HepG2 (cell line): Measurements from ENCODE around the gene YEATS4. TPM values are rescaled to one million over a fixed set of nuclear protein-coding genes. Genes with fewer than 3 reads are reported as not detected.
A peak's percentile ranks its signal among the peaks of the same experiment; 100 is the strongest.

ENCODE experiments used
- ARNTL ChIP-seq: sonication (generic); formaldehyde crosslinking; IDR thresholded peaks from 2 replicates; pipeline ENCODE4 v1.4.0; 2020; ENCODE audit warnings: mild to moderate bottlenecking, missing genetic modification reagents
- ERF ChIP-seq: IDR thresholded peaks from 2 replicates; pipeline ENCODE4 v1.6.1; 2018; ENCODE audit warnings: missing biosample characterization, missing genetic modification reagents
- GABPA ChIP-seq, 2 experiments: IDR thresholded peaks; 2 replicates each; pipeline ENCODE4 v1.6.1; 2011 to 2016; ENCODE audit warnings: low read depth in 2 of 2, low read length in 1 of 2, missing biosample characterization in 1 of 2, missing genetic modification characterization in 1 of 2
- GFI1 ChIP-seq: sonication (generic); formaldehyde crosslinking; IDR thresholded peaks from 2 replicates; pipeline ENCODE4 v1.5.0; 2020; ENCODE audit warnings: missing genetic modification reagents, mild to moderate bottlenecking, borderline replicate concordance
- GZF1 ChIP-seq: sonication (generic); formaldehyde crosslinking; IDR thresholded peaks from 2 replicates; pipeline ENCODE4 v1.5.1; 2020; ENCODE audit warnings: mild to moderate bottlenecking, missing genetic modification reagents
- HNF4A ChIP-seq: sonication (generic); formaldehyde crosslinking; IDR thresholded peaks from 2 replicates; pipeline ENCODE4 v1.4.0; 2020; ENCODE audit warnings: missing genetic modification reagents
- HOXA9 ChIP-seq: sonication (generic); formaldehyde crosslinking; IDR thresholded peaks from 2 replicates; pipeline ENCODE4 v1.8.1; 2022; ENCODE audit warnings: missing genetic modification reagents, mild to moderate bottlenecking, moderate library complexity, borderline replicate concordance
- IKZF4 ChIP-seq: sonication (generic); formaldehyde crosslinking; IDR thresholded peaks from 2 replicates; pipeline ENCODE4 v1.5.1; 2020; ENCODE audit warnings: borderline replicate concordance, mild to moderate bottlenecking, low read depth, missing genetic modification reagents; ENCODE audit errors: not compliant biosample characterization
- JUNB ChIP-seq: sonication (generic); formaldehyde crosslinking; IDR thresholded peaks from 2 replicates; pipeline ENCODE4 v1.8.0; 2022; ENCODE audit warnings: missing genetic modification reagents, mild to moderate bottlenecking, borderline replicate concordance
- KLF16 ChIP-seq, 2 experiments: sonication (generic) in 1 of 2; formaldehyde crosslinking in 1 of 2; IDR thresholded peaks; 2 replicates each; pipeline versions ENCODE4 v1.6.1 to v1.8.0; 2016 to 2023; ENCODE audit warnings: missing genetic modification reagents in 2 of 2, missing compliant biosample characterization in 1 of 2
- MED1 ChIP-seq: sonication (generic); formaldehyde crosslinking; IDR thresholded peaks from 2 replicates; pipeline ENCODE4 v1.4.0; 2020; ENCODE audit warnings: missing genetic modification reagents
- ONECUT2 ChIP-seq: sonication (generic); formaldehyde crosslinking; IDR thresholded peaks from 2 replicates; pipeline ENCODE4 v1.4.0; 2020; ENCODE audit warnings: missing genetic modification reagents
- RARA ChIP-seq: IDR thresholded peaks from 2 replicates; pipeline ENCODE4 v1.6.1; 2016; ENCODE audit warnings: missing genetic modification reagents, missing compliant biosample characterization
- RFX1 ChIP-seq: fragments of 450-650 bp; IDR thresholded peaks from 2 replicates; pipeline ENCODE4 v1.6.1; 2017
- SOX6 ChIP-seq, 2 experiments: fragments of 450-650 bp in 1 of 2; sonication (generic) in 1 of 2; formaldehyde crosslinking in 1 of 2; IDR thresholded peaks; 2 replicates each; pipeline versions ENCODE4 v1.4.0 to v1.6.1; 2017 to 2020; ENCODE audit warnings: antibody characterized with exemption in 1 of 2, mild to moderate bottlenecking in 1 of 2, missing genetic modification reagents in 1 of 2
- STAG1 ChIP-seq: sonication (generic); formaldehyde crosslinking; IDR thresholded peaks from 2 replicates; pipeline ENCODE4 v1.4.0; 2020; ENCODE audit warnings: missing genetic modification reagents
- TGIF2 ChIP-seq: IDR thresholded peaks from 2 replicates; pipeline ENCODE4 v1.6.1; 2016; ENCODE audit warnings: control low read depth, missing compliant biosample characterization
- ZEB1 ChIP-seq: IDR thresholded peaks from 2 replicates; pipeline ENCODE4 v1.6.1; 2012; ENCODE audit warnings: mild to moderate bottlenecking, low read depth, inconsistent platforms; ENCODE audit not compliant: insufficient replicate concordance
- ZMYM2 ChIP-seq: sonication (generic); formaldehyde crosslinking; IDR thresholded peaks from 2 replicates; pipeline ENCODE4 v1.8.0; 2022; ENCODE audit warnings: mild to moderate bottlenecking, missing genetic modification reagents
- ZNF614 ChIP-seq: IDR thresholded peaks from 2 replicates; pipeline ENCODE4 v1.6.1; 2018; ENCODE audit warnings: missing biosample characterization, missing genetic modification reagents, inconsistent platforms, borderline replicate concordance
- ZNF879 ChIP-seq: sonication (generic); formaldehyde crosslinking; IDR thresholded peaks from 2 replicates; pipeline ENCODE4 v1.8.1; 2023; ENCODE audit warnings: missing genetic modification reagents
- ZSCAN31 ChIP-seq: sonication (generic); formaldehyde crosslinking; IDR thresholded peaks from 2 replicates; pipeline ENCODE4 v1.5.0; 2020; ENCODE audit warnings: low read depth, mild to moderate bottlenecking, missing genetic modification reagents
- polyA plus RNA-seq, 8 experiments: library from polyadenylated mRNA; depleted of rRNA in 3 of 8; stranded (reverse) in 7 of 8; unstranded in 1 of 8; fragments of >200 nt; fragmentation: Illumina TruSeq in 4 of 8; extraction: Trizol in 4 of 8; gene quantifications; 2 replicates each; pipeline versions ENCODE4 v1.2.1 to v1.2.3, GENCODE V29; 2011 to 2016; ENCODE audit warnings: low read depth in 4 of 8, missing spikeins in 1 of 8, mixed read lengths in 1 of 8; ENCODE audit not compliant: insufficient read depth in 1 of 8
- total RNA-seq, 5 experiments: library from RNA; depleted of rRNA; stranded (reverse); fragments of >200 nt; fragmentation: Illumina TruSeq; extraction: Trizol; gene quantifications; 2 replicates each; pipeline ENCODE4 v1.2.3, GENCODE V29; 2016; ENCODE audit warnings: low read depth in 1 of 5
- TF ChIP-seq, protein P1 (sequence below): sonication (generic); formaldehyde crosslinking; IDR thresholded peaks from 2 replicates; pipeline ENCODE4 v1.8.1; 2022; ENCODE audit warnings: low read depth, mild to moderate bottlenecking, missing genetic modification reagents
- TF ChIP-seq, protein P2 (sequence below): sonication (generic); formaldehyde crosslinking; IDR thresholded peaks from 2 replicates; pipeline ENCODE4 v1.5.0; 2020; ENCODE audit warnings: mild to moderate bottlenecking, missing genetic modification reagents
- TF ChIP-seq, protein P3 (sequence below): sonication (generic); formaldehyde crosslinking; IDR thresholded peaks from 2 replicates; pipeline ENCODE4 v1.4.0; 2020; ENCODE audit warnings: missing genetic modification reagents, low read depth, mild to moderate bottlenecking, borderline replicate concordance

The YEATS4 gene
- total and polyA plus RNA-seq, 2 of the 13 experiments (the other 11 are each of a cell fraction or from before 2014, with no cell fraction given): 16.8 to 45.0 TPM

DNA sequence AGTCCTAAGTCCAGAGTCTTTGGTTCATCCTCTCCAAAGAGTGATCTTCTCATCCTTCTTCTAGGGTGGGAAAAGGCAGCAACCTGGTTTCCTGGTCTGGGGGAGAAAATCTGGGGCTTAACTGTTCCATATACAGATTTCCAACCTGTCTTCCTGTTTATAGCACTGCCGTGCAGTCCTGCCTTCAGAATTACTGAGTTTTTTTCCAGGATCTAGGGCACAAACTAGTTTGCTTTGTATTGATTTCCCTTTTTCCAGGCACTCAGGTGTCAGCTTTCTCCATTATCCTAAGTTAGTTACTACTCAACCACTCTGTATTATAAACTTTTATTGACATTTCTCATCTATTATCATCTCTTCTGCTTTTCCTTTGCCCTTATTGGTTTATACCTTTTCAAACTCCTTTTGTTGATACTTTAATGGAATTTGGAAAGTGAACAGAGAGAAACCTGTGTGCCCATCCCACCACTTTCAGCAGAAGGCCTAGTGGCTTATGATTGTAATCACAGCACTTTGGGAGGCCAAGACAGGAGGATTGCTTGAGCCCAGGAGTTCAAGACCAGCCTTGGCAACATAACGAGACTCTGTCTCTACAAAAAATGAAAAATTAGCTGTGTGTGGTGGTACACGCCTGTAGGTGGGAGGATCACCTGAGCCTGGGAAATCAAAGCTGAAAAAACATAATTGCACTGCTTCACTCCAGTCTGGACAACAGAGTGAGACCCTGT, 15.5 kb upstream of the YEATS4 start (continued):
- TF ChIP-seq RARA (no peak), TGIF2 (no peak), HNF4A (no peak), ZSCAN31 (CRISPR knock-in tag) (peak; percentile 60; the same call in 1 of the 2 replicates), ZNF879 (no peak), KLF16 (CRISPR knock-in tag; IDR thresholded peaks at IDR 0.05) (0 out of 4 replicates have a peak, but pooled peaks of 1 of the 2 experiments have one; percentile 35), SOX6 (IDR thresholded peaks at IDR 0.05) (no peak), SOX6 (CRISPR knock-in tag; IDR thresholded peaks at IDR 0.05) (peak; percentile 74), HOXA9 (no peak), RFX1 (no peak), ONECUT2 (peak; percentile 74; the same call in 1 of the 2 replicates), STAG1 (CRISPR knock-in tag) (no peak), ARNTL (CRISPR knock-in tag) (no peak), GABPA (IDR thresholded peaks at IDR 0.05; ENCODE audit: low read depth, low read length) (no peak), GABPA (CRISPR knock-in tag; IDR thresholded peaks at IDR 0.05; ENCODE audit: low read depth) (peak; percentile 16; the same call in 1 of the 2 replicates), GFI1 (CRISPR knock-in tag) (0 out of 2 replicates have a peak, but pooled peaks have one; percentile 15), ZNF614 (CRISPR knock-in tag) (no peak), ZMYM2 (CRISPR knock-in tag) (peak; percentile 78), IKZF4 (no peak), JUNB (CRISPR knock-in tag) (no peak), ERF (CRISPR knock-in tag) (peak; percentile 43; the same call in 1 of the 2 replicates), MED1 (CRISPR knock-in tag) (peak; percentile 9; the same call in 1 of the 2 replicates), GZF1 (CRISPR knock-in tag) (no peak), ZEB1 (no peak)
- TF ChIP-seq, protein P1, sequence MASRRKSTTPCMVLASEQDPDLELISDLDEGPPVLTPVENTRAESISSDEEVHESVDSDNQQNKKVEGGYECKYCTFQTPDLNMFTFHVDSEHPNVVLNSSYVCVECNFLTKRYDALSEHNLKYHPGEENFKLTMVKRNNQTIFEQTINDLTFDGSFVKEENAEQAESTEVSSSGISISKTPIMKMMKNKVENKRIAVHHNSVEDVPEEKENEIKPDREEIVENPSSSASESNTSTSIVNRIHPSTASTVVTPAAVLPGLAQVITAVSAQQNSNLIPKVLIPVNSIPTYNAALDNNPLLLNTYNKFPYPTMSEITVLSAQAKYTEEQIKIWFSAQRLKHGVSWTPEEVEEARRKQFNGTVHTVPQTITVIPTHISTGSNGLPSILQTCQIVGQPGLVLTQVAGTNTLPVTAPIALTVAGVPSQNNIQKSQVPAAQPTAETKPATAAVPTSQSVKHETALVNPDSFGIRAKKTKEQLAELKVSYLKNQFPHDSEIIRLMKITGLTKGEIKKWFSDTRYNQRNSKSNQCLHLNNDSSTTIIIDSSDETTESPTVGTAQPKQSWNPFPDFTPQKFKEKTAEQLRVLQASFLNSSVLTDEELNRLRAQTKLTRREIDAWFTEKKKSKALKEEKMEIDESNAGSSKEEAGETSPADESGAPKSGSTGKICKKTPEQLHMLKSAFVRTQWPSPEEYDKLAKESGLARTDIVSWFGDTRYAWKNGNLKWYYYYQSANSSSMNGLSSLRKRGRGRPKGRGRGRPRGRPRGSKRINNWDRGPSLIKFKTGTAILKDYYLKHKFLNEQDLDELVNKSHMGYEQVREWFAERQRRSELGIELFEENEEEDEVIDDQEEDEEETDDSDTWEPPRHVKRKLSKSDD (CRISPR knock-in tag): 0 out of 2 replicates have a peak, but pooled peaks have one; percentile 31
- TF ChIP-seq, protein P2, sequence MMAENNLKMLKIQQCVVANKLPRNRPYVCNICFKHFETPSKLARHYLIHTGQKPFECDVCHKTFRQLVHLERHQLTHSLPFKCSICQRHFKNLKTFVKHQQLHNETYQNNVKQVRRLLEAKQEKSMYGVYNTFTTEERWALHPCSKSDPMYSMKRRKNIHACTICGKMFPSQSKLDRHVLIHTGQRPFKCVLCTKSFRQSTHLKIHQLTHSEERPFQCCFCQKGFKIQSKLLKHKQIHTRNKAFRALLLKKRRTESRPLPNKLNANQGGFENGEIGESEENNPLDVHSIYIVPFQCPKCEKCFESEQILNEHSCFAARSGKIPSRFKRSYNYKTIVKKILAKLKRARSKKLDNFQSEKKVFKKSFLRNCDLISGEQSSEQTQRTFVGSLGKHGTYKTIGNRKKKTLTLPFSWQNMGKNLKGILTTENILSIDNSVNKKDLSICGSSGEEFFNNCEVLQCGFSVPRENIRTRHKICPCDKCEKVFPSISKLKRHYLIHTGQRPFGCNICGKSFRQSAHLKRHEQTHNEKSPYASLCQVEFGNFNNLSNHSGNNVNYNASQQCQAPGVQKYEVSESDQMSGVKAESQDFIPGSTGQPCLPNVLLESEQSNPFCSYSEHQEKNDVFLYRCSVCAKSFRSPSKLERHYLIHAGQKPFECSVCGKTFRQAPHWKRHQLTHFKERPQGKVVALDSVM (CRISPR knock-in tag): peak; percentile 94
- TF ChIP-seq, protein P3, sequence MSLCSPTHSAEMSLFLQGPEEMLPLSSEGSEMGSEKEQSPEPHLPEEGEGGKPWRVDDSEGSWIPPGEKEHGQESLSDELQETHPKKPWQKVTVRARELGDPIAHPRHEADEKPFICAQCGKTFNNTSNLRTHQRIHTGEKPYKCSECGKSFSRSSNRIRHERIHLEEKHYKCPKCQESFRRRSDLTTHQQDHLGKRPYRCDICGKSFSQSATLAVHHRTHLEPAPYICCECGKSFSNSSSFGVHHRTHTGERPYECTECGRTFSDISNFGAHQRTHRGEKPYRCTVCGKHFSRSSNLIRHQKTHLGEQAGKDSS: no peak
